ENCODE results near the gene ANTXR1.

The ANTXR1 gene

DNA sequence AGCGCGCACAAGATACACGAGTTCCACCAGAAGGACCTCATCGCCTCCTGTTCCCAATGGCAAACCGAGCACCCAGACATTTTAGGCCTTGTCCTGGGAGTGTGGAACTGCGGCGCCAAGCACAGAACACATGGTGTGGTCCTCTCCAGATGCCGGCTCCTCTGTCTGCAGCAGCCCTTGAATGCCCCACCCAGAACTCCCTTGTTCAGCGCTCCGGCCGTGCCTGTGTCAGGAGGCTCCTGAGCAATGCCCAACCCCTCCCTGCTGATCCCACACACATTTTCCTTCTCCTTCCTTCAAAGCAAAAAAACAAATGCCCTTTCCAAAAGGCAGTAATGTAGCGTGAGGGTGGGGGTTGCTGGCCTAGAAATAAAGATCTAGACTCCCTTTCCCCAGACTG, 284.2 kb downstream of the ANTXR1 start:
- TF ChIP-seq, protein P1, sequence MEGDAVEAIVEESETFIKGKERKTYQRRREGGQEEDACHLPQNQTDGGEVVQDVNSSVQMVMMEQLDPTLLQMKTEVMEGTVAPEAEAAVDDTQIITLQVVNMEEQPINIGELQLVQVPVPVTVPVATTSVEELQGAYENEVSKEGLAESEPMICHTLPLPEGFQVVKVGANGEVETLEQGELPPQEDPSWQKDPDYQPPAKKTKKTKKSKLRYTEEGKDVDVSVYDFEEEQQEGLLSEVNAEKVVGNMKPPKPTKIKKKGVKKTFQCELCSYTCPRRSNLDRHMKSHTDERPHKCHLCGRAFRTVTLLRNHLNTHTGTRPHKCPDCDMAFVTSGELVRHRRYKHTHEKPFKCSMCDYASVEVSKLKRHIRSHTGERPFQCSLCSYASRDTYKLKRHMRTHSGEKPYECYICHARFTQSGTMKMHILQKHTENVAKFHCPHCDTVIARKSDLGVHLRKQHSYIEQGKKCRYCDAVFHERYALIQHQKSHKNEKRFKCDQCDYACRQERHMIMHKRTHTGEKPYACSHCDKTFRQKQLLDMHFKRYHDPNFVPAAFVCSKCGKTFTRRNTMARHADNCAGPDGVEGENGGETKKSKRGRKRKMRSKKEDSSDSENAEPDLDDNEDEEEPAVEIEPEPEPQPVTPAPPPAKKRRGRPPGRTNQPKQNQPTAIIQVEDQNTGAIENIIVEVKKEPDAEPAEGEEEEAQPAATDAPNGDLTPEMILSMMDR (IDR thresholded peaks at IDR 0.05; ENCODE audit: extremely low read depth, insufficient read depth, missing control alignments), result no peak
- in situ Hi-C loops (cut with MboI; ENCODE audit: low pct_unique_long_range_greater_than_20kb, low sequenced_read_pairs, unreplicated experiment), result no loop called here
- DNase-seq (ENCODE audit: low spot score), result no peak

DNA sequence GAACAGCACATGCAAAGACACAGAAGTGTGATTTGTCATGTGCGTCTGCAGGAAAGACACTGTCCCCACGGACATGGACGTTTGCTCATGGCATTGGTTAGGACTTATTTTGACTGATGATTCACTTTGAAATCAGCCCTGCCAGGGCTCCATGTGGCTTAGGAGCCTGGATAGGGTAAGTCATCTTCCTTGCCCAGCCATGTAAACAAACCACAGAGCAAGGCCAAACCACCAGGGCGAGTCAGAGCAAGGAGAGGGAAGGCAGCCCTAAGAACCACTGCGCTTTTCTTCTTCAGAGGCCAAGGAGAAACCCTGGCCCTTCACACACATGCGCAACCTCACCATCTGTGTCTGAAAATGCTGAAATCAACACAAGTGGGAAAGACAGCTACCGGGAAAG, 285.3 kb downstream of the ANTXR1 start:
- in situ Hi-C loops (cut with MboI; ENCODE audit: low pct_unique_long_range_greater_than_20kb, low sequenced_read_pairs, unreplicated experiment), result no loop called here
- DNase-seq (ENCODE audit: low spot score), result no peak
- TF ChIP-seq, protein P1 (IDR thresholded peaks at IDR 0.05; ENCODE audit: extremely low read depth, insufficient read depth, missing control alignments), result no peak

DNA sequence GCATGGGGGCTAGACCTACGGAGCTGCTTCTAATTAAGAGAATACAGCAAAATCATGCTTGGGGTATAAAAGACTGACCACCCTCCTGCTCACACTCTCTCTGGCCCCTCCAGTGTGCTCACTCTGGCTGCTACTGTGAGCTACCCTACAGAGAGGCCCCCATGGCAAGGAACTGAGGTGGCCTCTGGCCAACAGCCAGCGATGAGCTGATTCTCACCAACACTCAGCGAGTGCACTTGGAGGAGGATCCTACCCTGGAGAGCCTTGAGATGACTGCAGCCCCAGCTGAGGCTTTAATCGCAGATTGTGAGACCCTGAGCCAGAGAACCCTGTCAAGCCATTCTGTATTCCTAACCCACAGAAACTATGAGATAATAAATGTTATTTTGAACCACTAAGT, 285.9 kb downstream of the ANTXR1 start:
- TF ChIP-seq, protein P1 (IDR thresholded peaks at IDR 0.05; ENCODE audit: extremely low read depth, insufficient read depth, missing control alignments), result no peak
- DNase-seq (ENCODE audit: low spot score), result no peak
- in situ Hi-C loops (cut with MboI; ENCODE audit: low pct_unique_long_range_greater_than_20kb, low sequenced_read_pairs, unreplicated experiment), result no loop called here

Data from GM13977 (cell line).